Activated CD8-positive, alpha-beta memory T cell treated with anti-CD3 and anti-CD28 coated beads for 24 hours (primary cell): ENCODE results near the gene MYL5.
"Not testable (repeated sequence)": the region's sequence is repeated elsewhere in the genome, so short reads cannot be mapped to it uniquely, and the experiment has no call there.

Source experiments
- DNase-seq: peaks from one replicate; pipeline ENCODE4 v3.0.0-alpha.2; 2020

The MYL5 gene, protein sequence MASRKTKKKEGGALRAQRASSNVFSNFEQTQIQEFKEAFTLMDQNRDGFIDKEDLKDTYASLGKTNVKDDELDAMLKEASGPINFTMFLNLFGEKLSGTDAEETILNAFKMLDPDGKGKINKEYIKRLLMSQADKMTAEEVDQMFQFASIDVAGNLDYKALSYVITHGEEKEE

DNA sequence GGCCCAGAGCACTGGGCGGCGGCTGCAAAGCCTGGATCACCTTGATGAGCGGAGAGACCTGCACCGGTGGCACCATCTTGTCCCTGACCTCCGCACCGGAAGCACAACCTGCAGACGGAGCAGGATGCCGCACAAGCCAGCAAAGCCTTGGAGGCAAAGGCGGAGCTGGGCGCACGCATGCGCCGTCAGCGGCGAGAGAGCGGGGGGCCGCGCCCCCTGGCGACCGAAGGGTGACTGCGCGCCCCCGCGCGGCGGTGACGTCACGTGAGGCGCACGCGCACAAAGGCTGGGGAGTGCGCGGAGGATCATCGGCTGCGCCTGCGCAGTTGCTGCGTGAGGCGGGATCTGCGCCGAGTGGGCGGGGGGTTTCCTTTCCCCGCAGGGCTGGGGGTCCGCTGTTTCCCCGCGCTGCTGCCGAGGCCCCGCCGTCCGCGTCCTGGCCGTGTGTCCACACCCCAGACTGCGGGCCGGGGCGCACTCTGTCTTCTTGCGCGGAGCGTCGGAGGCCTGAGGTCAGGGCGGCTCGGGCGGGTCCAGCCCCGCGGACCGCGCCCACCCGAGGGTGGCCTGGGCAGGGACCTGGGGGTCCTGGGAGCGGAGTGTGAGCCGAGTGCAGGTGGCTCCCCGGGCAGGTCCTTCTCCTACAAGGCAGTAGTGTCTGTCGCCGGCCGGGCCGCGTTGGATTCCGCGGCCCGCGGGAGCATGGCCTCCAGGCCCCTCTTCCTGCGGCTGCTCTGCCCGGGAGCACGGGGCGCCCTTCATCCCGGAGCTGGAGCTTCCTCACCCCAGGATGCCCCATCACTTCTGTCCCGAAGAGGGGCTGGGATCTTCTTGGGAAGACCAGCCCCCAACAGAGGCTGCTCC is at the start of gene MYL5, which contains the start of gene ATP5ME:
MYL5 (plus strand) TSS at position 371 of the 864 bp plus-strand sequence. CDS start 3,485 bp downstream, outside the sequence.
ATP5ME (minus strand) TSS at position 105 of the 864 bp plus-strand sequence; CDS start at position 76, 29 bp downstream.
- peak; percentile 100 for DNase-seq

DNA sequence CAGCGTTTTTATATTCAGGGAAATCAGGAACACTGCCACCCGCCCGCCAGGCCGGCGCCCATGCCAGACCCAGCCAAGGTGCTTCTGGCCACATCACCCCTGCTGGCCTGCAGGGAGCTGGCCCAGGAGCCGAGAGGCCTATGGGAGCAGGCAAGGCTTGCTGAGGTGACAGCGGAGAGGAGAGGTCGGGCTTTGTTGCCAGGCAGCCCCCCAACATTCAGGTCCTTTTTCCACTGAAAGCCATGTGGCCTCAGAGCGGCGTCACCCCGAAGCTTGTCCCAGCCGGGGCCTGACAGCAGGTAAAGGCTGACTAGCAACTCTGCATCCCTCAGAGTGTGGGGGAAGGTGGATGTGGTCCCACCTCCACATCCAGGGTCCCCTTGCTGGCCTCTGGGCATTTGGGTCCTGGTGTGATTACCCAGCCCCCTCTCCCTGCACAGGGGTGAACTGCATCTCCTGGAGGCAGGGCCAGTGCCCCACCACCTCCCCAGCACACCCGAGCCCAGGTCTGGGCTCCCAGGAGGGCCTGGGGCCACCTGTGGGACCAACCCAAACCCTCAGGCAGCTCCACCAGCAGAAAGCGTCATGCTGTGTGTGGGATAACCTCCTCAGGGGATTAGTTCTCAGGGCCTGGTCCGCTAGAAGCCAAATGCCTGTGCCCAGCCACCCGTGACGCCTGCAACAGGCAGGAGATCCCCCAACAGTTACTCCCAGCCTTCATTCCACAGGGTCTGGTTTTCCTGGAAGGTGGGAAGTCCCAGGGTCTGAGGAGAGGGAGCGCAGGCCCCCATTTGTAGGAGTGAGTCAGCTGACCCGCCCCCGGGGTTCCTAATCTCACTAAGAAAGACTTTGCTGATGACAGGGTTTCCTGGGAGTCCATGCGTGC is 49.4 kb upstream of the MYL5 start, which contains the start of gene PDE6B:
PDE6B (plus strand) TSS at position 869 of the 886 bp plus-strand sequence. CDS start 54 bp downstream, outside the sequence.
- DNase-seq = no peak

DNA sequence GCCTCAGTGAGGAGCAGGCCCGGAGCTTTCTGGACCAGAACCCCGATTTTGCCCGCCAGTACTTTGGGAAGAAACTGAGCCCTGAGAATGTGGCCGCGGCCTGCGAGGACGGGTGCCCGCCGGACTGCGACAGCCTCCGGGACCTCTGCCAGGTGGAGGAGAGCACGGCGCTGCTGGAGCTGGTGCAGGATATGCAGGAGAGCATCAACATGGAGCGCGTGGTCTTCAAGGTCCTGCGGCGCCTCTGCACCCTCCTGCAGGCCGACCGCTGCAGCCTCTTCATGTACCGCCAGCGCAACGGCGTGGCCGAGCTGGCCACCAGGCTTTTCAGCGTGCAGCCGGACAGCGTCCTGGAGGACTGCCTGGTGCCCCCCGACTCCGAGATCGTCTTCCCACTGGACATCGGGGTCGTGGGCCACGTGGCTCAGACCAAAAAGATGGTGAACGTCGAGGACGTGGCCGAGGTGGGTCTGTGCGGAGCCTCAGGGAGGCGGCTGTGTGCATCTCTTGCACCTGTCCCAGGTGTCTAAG is 48.6 kb upstream of the MYL5 start:
- no peak for DNase-seq

DNA sequence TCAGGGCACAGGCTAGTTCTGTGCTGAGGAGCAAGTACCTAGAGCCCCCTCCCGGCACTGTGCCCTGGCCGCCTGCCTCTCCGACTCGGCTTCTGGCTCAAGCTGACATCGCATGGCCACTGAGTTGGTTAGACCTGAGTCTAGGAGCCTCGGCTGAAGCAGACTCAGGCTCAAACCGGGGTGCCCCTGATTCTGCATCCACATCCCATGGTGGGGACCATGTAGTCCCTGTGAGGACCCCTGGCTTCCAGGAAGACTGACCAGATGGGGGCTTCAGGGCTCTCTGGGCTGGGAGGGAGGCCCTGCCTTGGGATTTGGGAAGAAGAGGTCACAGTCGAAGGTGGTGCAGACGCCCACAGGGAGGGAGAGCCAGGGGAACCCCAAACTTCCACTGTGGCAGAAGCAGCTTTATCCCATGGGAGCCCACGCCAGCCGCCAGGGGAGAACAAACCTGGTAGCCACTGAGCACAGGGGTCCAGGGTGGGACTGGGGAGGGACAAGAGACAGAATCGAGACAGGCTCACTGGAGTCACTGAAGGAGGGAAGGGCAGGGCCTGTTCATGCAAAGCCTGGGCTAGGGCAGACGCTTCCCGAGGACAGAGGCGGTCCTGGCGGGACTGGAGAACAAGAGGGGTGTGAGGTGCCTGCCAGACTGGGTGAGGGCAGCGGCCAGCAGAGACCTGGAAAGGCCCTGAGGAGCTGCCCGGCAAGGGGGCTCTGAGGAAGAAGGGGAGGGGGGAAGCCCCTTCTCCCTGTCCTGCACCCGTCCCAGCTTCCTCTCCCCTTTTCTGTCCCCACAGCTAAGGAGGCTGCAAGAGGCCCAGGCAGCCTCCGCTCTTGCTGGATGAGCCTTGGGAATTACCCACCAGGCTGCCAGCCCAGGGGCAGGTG is 47.9 kb upstream of the MYL5 start:
- no peak for DNase-seq

DNA sequence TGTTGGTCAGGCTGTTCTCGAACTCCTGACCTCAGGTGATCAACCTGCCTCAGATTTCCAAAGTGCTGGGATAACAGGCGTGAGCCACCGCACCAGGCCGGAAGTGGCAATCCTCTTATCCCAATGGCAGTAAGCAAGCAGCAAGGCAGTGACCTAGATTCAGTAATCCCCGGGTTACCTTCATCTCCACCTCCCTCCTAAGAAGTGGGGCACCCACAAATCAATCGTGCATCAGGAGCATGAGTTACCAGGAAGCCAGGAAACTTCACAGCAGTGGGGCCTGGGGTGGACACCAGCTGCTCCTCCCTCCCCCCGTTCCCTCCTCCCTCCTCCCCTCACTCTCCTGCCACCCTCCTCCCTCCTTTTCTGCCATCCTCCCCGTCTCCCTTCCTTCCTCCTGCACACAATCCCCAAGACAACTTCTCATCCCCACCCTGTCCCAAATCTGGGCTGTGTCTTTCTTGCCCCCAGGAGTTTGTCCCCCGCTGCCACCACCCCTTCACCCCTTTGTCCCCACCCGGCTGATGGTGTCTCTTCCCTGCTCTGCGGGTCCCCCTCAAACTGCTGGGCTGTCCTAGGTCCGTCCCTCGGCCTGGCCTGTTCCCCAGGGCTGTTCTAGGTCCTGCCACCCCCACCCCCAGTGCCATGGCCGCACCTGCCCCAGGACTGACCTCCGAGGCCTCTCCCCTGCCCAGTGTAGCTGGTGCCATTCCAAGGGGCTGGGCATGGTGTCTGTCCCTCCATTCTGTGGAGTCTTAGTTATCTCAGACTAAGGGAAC is 46.8 kb upstream of the MYL5 start:
- no peak for DNase-seq

DNA sequence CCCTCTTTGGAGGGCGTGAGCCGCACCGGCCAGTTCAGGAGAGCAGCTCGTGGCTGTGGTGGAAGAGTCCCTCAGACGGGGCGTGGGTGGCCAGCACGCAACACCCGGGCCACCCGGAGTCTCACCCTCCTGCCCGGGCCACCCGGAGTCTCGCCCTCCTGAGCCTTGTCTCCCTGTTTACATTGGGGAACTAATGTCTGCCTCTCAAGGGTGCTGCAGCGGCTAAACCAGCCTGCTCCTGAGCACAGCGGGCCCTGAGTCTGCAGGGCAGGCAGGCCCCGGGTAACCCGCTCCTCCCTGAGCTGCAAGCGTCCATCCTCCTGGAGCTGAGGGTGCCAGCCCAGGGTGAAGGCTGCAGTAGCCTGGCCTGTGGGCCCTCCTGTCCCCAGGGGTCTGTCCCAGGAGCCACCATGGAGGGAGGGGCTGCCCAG is 46.0 kb upstream of the MYL5 start:
- DNase-seq = no peak

DNA sequence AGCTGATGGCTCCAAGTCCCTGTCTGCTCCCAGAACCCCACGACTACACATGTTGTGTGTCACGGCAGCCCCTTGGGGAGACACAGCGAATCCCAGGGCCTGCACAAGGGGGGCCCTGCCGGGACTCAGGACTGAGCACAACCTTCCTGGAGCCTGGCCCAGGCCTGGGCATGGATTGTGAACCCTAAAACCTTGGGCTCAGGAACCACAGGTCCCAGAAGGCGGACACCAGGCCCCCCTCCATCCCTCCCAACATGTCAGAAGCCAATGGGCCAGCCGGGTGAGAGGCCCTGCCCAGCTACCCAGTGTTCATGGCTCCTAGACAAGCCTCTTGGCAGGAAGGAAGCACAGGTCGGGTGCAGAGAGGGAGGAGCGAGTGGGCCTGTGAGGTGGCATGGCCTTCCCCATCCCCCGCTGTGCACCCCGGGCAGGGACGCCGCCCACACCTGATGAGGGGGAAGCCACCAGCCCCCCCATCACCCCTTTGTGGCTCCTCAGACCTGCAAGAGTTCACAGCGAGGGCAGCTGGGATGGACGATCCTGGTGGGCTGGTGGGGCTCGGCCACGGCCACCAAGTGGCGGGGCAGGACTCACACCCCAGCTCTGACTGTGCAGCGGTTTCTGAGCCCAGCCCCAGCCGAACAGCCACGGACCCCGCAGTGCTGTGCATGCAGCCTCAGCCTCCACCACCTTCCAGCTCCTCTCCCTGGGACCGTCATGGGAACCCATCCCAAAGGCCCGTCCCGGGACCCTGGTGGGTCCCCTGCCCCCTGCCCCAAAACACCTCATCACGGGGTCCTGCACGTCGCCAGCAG is 45.3 kb upstream of the MYL5 start:
- DNase-seq = no peak

DNA sequence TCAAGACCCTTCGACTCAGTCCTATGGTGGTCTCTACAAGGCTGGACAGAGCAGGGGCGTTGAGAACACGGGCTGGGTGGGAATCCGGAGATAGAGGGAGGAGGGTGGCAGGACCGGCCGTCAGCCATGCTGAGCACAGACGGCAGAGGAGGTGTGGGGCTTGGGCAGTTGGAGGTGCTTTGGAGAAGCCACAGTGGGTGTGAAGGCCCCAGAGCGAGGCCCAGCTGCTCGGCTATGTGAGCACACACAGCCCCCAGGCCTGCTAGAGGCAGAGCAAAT is 44.8 kb upstream of the MYL5 start:
- DNase-seq = no peak

DNA sequence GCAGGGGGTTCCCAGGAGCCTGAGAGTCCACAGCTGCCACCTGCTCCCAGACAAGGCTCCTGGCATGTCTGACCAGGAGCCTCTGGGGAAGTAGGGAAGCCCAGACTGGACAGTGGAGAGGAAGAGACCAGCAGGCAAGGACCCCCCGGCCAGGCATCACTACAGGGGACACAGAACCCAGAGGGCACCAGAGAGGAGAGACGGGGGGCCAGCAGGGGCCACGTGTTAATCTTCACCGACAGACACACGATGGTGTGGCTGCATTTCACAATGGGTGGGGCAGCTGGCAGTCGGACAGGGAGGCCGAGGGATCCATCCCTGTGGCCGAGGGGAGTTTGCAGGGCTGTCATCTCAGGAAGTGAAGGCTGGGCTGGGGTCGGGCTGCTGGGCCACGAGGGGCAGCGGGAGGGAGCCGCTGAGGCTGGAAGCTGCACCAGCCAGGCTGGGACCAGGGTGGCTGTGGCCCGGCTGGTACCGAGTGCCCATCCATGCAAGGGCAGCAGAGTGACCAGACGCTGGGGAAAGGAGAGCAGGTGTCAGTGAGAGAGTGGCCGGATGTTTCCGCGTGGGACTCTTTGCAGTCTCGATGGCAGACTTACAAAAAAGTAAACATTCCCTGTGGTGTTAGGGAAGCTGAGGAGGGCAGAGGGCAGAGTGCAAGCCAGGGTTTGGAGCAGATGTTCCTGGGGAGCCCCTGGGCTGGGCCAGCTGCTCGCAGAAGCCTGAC is 44.3 kb upstream of the MYL5 start:
- no peak for DNase-seq

DNA sequence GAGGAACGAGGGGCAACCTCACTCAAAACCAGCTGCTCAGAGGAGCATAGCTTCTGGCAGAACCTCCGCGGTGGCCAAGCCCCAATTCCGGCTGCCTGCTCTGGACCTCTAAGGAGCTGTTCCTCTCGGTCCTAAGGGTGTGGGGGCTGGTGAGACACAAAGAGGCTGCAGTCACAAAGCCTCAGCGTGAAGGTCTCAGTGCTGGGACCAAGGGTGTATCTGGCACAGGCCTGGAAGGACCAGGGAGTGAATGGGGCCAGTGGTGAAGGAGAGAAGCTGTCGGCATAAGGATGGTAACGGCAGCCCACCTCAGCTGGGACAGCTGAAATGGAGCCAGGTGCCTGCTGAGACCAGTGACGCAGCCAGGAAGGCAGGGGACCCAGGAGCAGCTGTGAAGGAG is 43.7 kb upstream of the MYL5 start:
- no peak for DNase-seq

DNA sequence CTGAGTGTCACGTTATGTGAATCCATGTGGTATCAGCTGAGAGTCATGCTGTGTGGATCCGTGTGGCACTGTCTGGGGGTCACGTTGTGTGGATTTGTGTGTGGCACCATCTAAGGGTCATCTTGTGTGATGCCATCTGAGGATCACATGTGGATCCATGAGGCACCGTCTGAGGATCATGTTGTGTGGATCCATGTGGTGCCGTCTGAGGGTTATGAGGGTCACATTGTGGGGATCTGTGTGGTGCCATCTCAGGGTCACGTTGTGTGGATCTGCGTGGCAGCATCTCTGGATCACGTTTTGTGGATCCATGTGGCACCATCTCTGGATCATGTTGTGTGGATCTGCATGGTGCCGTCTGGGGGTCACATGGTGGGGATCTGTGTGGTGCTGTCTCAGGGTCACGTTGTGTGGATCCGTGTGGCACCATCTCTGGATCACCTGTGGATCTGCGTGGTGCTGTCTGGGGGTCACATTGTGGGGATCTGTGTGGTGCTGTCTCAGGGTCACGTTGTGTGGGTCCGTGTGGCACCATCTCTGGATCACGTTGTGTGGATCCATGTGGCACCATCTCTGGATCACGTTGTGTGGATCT is 42.0 kb upstream of the MYL5 start:
- no peak for DNase-seq

DNA sequence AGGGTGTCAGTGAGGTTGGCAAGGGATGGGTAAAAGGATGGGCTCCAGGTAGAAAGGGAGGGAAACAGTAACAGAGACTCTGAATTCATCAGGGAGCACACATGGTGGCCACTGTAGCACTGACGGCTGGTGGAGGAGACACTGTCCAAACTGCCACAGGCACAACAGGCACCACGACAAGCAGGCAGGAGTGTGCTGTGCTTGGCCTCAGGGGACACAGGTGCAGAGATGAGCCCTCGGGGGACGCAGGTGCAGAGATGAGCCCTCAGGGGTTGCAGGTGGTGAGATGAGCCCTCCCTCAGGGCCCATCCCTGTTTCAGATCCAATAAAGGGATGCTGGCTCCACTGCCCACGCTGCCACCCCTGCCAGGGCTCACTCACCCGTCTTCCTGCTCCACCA is 41.4 kb upstream of the MYL5 start:
- no peak for DNase-seq

DNA sequence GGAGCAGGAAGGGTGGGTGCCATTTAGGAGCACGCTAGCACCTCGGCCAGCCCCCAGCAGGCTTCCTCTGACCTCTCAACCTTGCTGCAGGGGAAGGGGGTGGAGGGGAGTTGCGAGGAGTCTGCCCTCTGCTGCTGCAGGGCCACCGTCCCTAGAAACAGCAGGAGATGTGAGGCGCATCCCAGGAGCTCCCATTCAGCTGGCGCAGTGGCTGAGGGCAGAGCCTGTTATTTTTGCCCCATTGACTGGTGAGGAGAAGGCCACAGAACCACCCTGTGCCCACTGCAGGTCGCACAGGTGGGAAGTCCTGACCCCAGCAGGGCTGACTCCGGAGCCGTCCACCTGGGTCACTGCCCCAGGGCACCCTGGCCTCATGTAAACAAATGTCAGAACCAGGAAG is 40.9 kb upstream of the MYL5 start:
- no peak for DNase-seq

DNA sequence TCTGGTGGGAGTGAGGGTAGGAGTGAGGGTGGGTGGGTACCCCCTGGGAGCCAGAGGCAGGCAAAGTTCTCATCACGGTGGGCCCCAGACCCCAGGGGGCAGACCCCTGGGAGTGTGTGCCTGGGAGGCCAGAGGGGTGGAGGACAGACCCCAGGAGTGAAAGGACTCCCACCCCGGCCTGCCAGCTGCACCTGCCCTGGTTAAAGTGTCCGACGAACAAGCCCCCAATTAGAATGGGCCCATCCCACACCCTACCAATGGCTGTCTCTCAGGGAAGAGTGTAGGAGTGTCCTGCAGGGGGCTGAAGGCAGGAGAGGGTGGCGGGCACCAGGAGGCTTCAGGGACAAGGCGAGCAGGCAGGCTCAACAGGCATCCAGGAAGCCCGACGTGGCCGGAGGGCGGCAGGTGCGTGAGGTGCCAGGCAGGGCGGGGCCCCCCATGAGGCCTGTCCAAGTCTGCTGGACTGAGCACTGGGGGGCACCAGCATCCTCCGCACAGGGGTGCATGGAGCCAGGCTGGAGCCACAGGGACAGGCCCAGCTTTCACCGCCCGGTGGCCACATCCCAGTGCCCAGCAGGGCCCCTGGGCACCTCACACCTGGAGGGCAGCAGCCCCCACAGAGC is 40.3 kb upstream of the MYL5 start:
- no peak for DNase-seq

DNA sequence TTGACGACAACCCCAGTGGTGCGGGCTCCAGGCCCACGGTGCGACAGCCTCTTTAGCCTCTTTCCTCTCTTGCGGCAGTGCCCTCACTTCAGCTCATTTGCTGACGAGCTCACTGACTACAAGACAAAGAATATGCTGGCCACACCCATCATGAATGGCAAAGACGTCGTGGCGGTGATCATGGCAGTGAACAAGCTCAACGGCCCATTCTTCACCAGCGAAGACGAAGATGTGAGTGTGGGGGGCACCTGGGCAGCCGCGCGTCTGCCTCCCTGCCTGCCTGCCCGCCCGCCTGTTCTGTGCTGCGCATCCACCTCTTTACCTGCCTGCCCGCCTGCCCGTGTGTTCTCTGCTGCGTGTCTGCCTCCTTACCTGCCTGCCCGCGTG is 39.8 kb upstream of the MYL5 start:
- no peak for DNase-seq

DNA sequence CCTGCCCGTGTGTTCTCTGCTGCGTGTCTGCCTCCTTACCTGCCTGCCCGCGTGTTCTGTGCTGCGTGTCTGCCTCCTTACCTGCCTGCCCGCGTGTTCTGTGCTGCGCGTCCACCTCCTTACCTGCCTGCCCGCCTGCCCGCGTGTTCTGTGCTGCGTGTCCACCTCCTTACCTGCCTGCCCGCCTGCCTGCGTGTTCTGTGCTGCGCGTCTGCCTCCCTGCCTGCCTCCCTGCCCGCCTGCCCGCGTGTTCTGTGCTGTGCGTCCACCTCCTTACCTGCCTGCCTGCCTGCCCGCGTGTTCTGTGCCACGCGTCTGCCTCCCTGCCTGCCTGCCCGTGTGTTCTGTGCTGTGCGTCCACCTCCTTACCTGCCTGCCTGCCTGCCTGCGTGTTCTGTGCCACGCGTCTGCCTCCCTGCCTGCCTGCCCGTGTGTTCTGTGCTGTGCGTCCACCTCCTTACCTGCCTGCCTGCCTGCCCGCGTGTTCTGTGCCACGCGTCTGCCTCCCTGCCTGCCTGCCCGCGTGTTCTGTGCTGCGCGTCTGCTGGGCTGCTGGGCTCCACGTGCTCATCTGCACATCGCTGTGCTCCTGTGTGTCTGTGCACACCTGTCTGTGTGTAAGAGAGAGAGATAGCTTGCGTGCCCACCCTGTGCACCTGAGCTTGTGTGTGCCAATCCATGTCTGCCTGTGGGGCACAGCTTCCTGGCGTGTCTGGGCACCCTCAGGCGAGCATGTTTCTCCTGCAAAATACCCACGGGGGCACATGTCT is 39.1 kb upstream of the MYL5 start:
- DNase-seq = not testable (repeated sequence)

DNA sequence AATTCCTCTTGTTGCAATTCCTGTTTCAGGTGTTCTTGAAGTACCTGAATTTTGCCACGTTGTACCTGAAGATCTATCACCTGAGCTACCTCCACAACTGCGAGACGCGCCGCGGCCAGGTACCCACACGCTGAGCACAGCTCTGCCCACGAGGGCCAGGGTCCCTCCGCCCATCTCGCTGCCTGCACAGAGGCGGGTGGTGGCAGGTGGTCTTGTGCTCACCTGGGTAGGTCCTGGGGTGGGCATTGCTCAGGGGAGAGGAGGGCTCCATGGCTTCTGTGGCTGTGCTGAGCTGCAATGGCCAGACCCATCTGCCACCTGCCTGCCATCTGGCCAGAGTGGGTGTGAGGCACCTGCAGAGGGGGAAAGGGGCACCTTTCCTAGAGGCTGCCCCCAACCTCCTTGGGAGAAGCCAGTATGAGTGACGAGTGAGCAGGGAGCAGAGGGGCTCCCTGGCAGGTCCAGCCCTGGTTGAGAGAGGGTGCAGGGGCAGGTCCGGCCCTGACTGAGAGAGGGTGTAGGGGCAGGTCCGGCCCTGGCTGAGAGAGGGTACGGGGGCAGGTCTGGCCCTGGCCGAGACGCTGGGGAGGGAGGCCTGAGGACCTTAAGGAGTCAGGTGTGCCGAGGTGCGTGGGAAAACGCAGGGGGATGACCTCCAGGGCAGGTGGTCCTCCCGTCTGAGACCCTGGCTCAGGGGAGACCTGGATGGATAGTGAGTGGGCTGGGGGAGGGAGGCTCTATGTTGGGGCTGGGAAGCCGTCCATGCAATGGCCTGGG is 38.3 kb upstream of the MYL5 start:
- no peak for DNase-seq
